HCT116 (cell line): Measurements from ENCODE around the gene CNPY4. TPM values are rescaled to one million over a fixed set of nuclear protein-coding genes. Genes with fewer than 3 reads are reported as not detected.

Source experiments
- ATAC-seq: fragments of 200-7000 bp; cut with Tn5 transposase; 2 replicates; pipeline ENCODE4 v1.9.1; 2020; ENCODE audit warnings: mild to moderate bottlenecking, moderate library complexity
- BruUV-seq: library from RNA; stranded (reverse); fragments of 400-500 nt; replicated peaks from 2 replicates; lab custom pipeline; 2021; lab: Mats Ljungman, UMichigan
- CTCF ChIA-PET: fragments of 300-600 bp; sonication (Branson Sonifier 250); formaldehyde crosslinking; loops from one replicate; lab custom pipeline; 2021; ENCODE audit warnings: antibody characterized with exemption; lab: Charles Lee
- POLR2A ChIA-PET: fragments of 300-600, 350-600 bp; sonication (Branson Sonifier 250); formaldehyde crosslinking; loops from one replicate; lab custom pipeline; 2021; ENCODE audit warnings: antibody characterized with exemption; lab: Charles Lee
- RAD21 ChIA-PET, 2 experiments: fragments of 300-600 bp; sonication (Branson Sonifier 250); formaldehyde crosslinking; loops; one replicate each; lab custom pipeline; 2023; ENCODE audit warnings: low total read pairs in 2 of 2; ENCODE audit not compliant: uncharacterized antibody in 2 of 2, unreplicated experiment in 2 of 2, low non-redundant PET in 1 of 2; lab: Charles Lee
- DNase-seq: peaks from one replicate; pipeline ENCODE4 v3.0.0-alpha.2; 2010; ENCODE audit warnings: low read depth, low spot score
- H2AFZ ChIP-seq: fragments of 200-600 bp; shearing (Covaris generic), sonication (generic); 2 replicates; pipeline ENCODE4 v1.6.1; 2017; ENCODE audit warnings: low read depth, mixed run types, mixed read lengths, antibody characterized with exemption, low read length; ENCODE audit not compliant: poor library complexity, severe bottlenecking
- H3K27ac ChIP-seq: 2 replicates; pipeline ENCODE4 v1.5.1; 2012; ENCODE audit warnings: low read depth, low read length
- H3K27me3 ChIP-seq: fragments of 200-600 bp; sonication (generic); 2 replicates; pipeline ENCODE4 v1.6.1; 2016; ENCODE audit warnings: mixed run types, low read length, mixed read lengths; ENCODE audit not compliant: insufficient read depth
- H3K36me3 ChIP-seq, 2 experiments: fragments of 200-500 bp in 1 of 2; fragments of 200-600 bp in 1 of 2; sonication (Bioruptor generic) in 1 of 2; sonication (generic) in 1 of 2; 2 replicates each; pipeline versions ENCODE4 v1.5.1 to v1.6.1; 2014 to 2016; ENCODE audit warnings: low read length in 2 of 2, inconsistent platforms in 1 of 2, mixed read lengths in 1 of 2, mixed run types in 1 of 2; ENCODE audit not compliant: insufficient read depth in 2 of 2, control insufficient read depth in 1 of 2
- H3K4me1 ChIP-seq, 2 experiments: fragments of 200-600 bp in 1 of 2; sonication (generic) in 1 of 2; 2 replicates each; pipeline versions ENCODE4 v1.5.1 to v1.6.1; 2012 to 2017; ENCODE audit warnings: low read length in 2 of 2, inconsistent platforms in 1 of 2, mild to moderate bottlenecking in 1 of 2, mixed read lengths in 1 of 2, mixed run types in 1 of 2, moderate library complexity in 1 of 2; ENCODE audit not compliant: insufficient read depth in 2 of 2, control insufficient read depth in 1 of 2
- H3K4me2 ChIP-seq: fragments of 200-600 bp; sonication (generic); 2 replicates; pipeline ENCODE4 v1.6.1; 2017; ENCODE audit warnings: mixed run types, low read length, mixed read lengths
- H3K4me3 ChIP-seq, 2 experiments: fragments of 200-600 bp in 1 of 2; sonication (generic) in 1 of 2; replicated peaks in 1 of 2; 2 replicates each; pipeline ENCODE4 v1.5.1; 2011 to 2016; ENCODE audit warnings: low read length in 2 of 2, control low read depth in 1 of 2, low read depth in 1 of 2, mild to moderate bottlenecking in 1 of 2, mixed read lengths in 1 of 2, mixed run types in 1 of 2
- H3K79me2 ChIP-seq: fragments of 200-600 bp; sonication (generic); 2 replicates; pipeline ENCODE4 v1.6.1; 2017; ENCODE audit warnings: mild to moderate bottlenecking, mixed run types, low read length, moderate library complexity, mixed read lengths; ENCODE audit not compliant: insufficient read depth
- H3K9ac ChIP-seq: fragments of 200-600 bp; sonication (generic); 2 replicates; pipeline ENCODE4 v1.6.1; 2016; ENCODE audit warnings: low read length, mixed read lengths
- H3K9me2 ChIP-seq: fragments of 200-600 bp; sonication (generic), shearing (Covaris generic); 2 replicates; pipeline ENCODE4 v1.6.1; 2017; ENCODE audit warnings: mixed run types, mild to moderate bottlenecking, moderate library complexity; ENCODE audit not compliant: insufficient read depth
- H3K9me3 ChIP-seq, 2 experiments: fragments of 200-500 bp in 1 of 2; fragments of 200-600 bp in 1 of 2; sonication (Bioruptor generic) in 1 of 2; sonication (generic) in 1 of 2; 2 replicates each; pipeline ENCODE4 v1.6.1; 2014 to 2017; ENCODE audit warnings: low read length in 2 of 2, mixed read lengths in 2 of 2, inconsistent platforms in 1 of 2, low read depth in 1 of 2, mild to moderate bottlenecking in 1 of 2, mixed run types in 1 of 2, moderate library complexity in 1 of 2; ENCODE audit not compliant: control insufficient read depth in 1 of 2, insufficient read depth in 1 of 2
- H4K20me1 ChIP-seq: fragments of 200-600 bp; sonication (generic), shearing (Covaris generic); 2 replicates; pipeline ENCODE4 v1.6.1; 2017; ENCODE audit warnings: mixed run types, mild to moderate bottlenecking, moderate library complexity; ENCODE audit not compliant: insufficient read depth
- POLR2A ChIP-seq: IDR thresholded peaks from 2 replicates; pipeline ENCODE4 v1.7.0; 2011; ENCODE audit warnings: borderline replicate concordance; ENCODE audit not compliant: insufficient read depth, insufficient read length; ENCODE audit errors: extremely low read depth
- SP1 ChIP-seq: IDR thresholded peaks from 2 replicates; pipeline ENCODE4 v1.6.1; 2012; ENCODE audit warnings: low read depth
- SRF ChIP-seq: IDR thresholded peaks from 2 replicates; pipeline ENCODE4 v1.6.1; 2012; ENCODE audit warnings: low read depth
- TCF7L2 ChIP-seq: IDR thresholded peaks from 2 replicates; pipeline ENCODE4 v1.7.0; 2011; ENCODE audit warnings: borderline replicate concordance, inconsistent platforms; ENCODE audit not compliant: insufficient read depth, insufficient read length; ENCODE audit errors: extremely low read depth
- intact Hi-C: fragments of 100-400 bp; cut with micrococcal nuclease; formaldehyde crosslinking; loops from 2 replicates; pipeline ENCODE4 v1.10.0; 2022
- total RNA-seq: library from RNA; stranded (reverse); gene quantifications from one replicate; pipeline ENCODE4 v1.2.1, GENCODE V29; 2021; ENCODE audit not compliant: unreplicated experiment
- TF ChIP-seq, protein P1 (sequence below), 3 experiments: fragments of 200-600 bp in 1 of 3; sonication (generic) in 1 of 3; IDR thresholded peaks in 2 of 3; conservative IDR thresholded peaks in 1 of 3; 2 replicates each; pipeline ENCODE4 v1.5.1; 2012 to 2017; ENCODE audit warnings: low read depth in 2 of 3, low read length in 2 of 3, antibody characterized with exemption in 1 of 3, borderline replicate concordance in 1 of 3, control low read depth in 1 of 3, mild to moderate bottlenecking in 1 of 3, mixed read lengths in 1 of 3, mixed run types in 1 of 3, moderate library complexity in 1 of 3; ENCODE audit not compliant: insufficient read depth in 1 of 3
- TF ChIP-seq, protein P2 (sequence below): IDR thresholded peaks from 2 replicates; pipeline ENCODE4 v1.6.1; 2012; ENCODE audit warnings: low read depth

The CNPY4 gene
- total RNA-seq, 1 experiment from 2014 or later: 2.6 TPM

DNA sequence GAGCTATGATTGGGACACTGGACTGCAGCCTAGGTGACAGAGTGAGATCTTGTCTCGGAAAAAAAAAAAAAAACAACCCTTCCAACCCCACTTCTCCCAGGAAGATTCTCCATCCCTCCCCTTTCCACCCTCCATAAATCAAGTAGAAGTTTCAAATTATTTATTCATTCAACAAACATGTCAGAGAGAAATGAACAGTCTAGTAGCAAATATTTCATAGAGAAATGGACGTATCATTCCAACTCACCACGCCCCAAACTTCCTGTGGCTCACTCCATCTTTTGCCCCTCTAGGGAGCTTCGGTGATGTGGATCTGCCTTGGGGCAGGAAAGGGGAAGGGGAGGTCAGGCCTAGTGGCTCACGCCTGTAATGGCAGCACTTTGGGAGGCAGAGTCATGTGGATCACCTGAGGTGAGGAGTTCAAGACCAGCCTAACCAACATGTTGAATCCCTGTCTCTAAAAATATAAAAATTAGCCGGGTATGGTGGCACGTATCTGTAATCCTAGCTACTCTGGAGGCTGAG, 39.7 kb downstream of the CNPY4 start:
- ChIA-PET POLR2A (interaction anchor here (0.6 kb wide), 1 partner anchor 164 kb away, joined by 3 read pairs; no protein-coding TSS in a partner anchor), CTCF (no interaction called here), RAD21 (no interaction called here)
- peak overlapping the region; percentile 24 for H2AFZ ChIP-seq
- DNase-seq: no peak
- H3K27me3 ChIP-seq: no peaks in the 10 kb centered on the region
- H3K4me3 ChIP-seq: peak overlapping the region; percentile 56 to 91
- no TSS peak for BruUV-seq
- H3K9me2 ChIP-seq: no peaks in the 10 kb centered on the region
- no peaks in the 10 kb centered on the region for H4K20me1 ChIP-seq
- H3K4me1 ChIP-seq: peaks cover 29 to 37% of the 10 kb centered on the region in 2 experiments
- H3K4me2 ChIP-seq: peak overlapping the region; percentile 93
- TF ChIP-seq, protein P1, sequence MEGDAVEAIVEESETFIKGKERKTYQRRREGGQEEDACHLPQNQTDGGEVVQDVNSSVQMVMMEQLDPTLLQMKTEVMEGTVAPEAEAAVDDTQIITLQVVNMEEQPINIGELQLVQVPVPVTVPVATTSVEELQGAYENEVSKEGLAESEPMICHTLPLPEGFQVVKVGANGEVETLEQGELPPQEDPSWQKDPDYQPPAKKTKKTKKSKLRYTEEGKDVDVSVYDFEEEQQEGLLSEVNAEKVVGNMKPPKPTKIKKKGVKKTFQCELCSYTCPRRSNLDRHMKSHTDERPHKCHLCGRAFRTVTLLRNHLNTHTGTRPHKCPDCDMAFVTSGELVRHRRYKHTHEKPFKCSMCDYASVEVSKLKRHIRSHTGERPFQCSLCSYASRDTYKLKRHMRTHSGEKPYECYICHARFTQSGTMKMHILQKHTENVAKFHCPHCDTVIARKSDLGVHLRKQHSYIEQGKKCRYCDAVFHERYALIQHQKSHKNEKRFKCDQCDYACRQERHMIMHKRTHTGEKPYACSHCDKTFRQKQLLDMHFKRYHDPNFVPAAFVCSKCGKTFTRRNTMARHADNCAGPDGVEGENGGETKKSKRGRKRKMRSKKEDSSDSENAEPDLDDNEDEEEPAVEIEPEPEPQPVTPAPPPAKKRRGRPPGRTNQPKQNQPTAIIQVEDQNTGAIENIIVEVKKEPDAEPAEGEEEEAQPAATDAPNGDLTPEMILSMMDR (IDR thresholded peaks at IDR 0.05 in 2 of 3, conservative IDR thresholded peaks at IDR 0.05 in 1 of 3; ENCODE audit: borderline replicate concordance in 1 of 3, insufficient read depth in 1 of 3, low read depth in 2 of 3, low read length in 2 of 3): peak in 1 of 3 experiments; percentile 25; a peak in 2 of 6 replicates
- TF ChIP-seq SP1: no peak
- peaks cover 9 to 11% of the 10 kb centered on the region in 2 experiments; a peak in 3 of 4 replicates for H3K36me3 ChIP-seq
- ATAC-seq: no peak
- no peaks in the 10 kb centered on the region for H3K9me3 ChIP-seq
- H3K27ac ChIP-seq: peak overlapping the region; percentile 91
- intact Hi-C loops: no loop called here
- H3K9ac ChIP-seq: peak overlapping the region; percentile 84
- H3K79me2 ChIP-seq: peaks cover 16% of the 10 kb centered on the region; the same call in 1 of the 2 replicates

DNA sequence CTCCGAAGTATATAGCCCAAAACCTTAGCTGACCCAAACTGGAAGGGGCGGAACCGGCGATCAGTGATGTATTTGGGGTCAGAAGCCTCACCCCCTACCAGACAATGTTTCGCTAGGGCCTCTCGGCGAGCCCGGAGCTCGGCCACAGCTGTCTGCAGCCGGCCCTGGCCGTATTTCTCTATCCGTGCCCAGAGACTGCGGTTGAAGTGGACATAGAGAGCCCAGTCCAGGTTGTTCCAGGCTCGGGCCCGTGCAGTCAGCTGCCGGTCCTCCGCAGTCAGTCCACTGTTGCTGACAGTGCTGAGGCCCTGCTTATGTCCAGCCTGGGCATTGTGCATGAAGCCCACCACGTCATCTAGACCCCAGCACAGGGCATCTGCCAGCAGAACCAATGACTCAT, 40.6 kb downstream of the CNPY4 start:
- Histone ChIP-seq H3K9me2 (no peaks in the 10 kb centered on the region), H3K27ac (no peak overlapping the region), H3K4me3 (no peak overlapping the region), H3K27me3 (no peaks in the 10 kb centered on the region), H4K20me1 (no peaks in the 10 kb centered on the region), H3K9ac (no peak overlapping the region), H3K79me2 (peaks cover 16% of the 10 kb centered on the region; the same call in 1 of the 2 replicates), H2AFZ (no peak overlapping the region), H3K36me3 (peaks cover 8 to 9% of the 10 kb centered on the region in 2 experiments; a peak in 2 of 4 replicates), H3K4me2 (no peak overlapping the region), H3K4me1 (peaks cover 29 to 37% of the 10 kb centered on the region in 2 experiments)
- ChIA-PET RAD21 (no interaction called here), CTCF (no interaction called here), POLR2A (interaction anchor here (0.6 kb wide), 1 partner anchor 163 kb away, joined by 3 read pairs; no protein-coding TSS in a partner anchor)
- no TSS peak for BruUV-seq
- ATAC-seq: no peak
- intact Hi-C loops: no loop called here
- DNase-seq: no peak
- TF ChIP-seq SP1 (no peak), POLR2A (no peak), SRF (no peak), TCF7L2 (no peak)
- TF ChIP-seq, protein P2, sequence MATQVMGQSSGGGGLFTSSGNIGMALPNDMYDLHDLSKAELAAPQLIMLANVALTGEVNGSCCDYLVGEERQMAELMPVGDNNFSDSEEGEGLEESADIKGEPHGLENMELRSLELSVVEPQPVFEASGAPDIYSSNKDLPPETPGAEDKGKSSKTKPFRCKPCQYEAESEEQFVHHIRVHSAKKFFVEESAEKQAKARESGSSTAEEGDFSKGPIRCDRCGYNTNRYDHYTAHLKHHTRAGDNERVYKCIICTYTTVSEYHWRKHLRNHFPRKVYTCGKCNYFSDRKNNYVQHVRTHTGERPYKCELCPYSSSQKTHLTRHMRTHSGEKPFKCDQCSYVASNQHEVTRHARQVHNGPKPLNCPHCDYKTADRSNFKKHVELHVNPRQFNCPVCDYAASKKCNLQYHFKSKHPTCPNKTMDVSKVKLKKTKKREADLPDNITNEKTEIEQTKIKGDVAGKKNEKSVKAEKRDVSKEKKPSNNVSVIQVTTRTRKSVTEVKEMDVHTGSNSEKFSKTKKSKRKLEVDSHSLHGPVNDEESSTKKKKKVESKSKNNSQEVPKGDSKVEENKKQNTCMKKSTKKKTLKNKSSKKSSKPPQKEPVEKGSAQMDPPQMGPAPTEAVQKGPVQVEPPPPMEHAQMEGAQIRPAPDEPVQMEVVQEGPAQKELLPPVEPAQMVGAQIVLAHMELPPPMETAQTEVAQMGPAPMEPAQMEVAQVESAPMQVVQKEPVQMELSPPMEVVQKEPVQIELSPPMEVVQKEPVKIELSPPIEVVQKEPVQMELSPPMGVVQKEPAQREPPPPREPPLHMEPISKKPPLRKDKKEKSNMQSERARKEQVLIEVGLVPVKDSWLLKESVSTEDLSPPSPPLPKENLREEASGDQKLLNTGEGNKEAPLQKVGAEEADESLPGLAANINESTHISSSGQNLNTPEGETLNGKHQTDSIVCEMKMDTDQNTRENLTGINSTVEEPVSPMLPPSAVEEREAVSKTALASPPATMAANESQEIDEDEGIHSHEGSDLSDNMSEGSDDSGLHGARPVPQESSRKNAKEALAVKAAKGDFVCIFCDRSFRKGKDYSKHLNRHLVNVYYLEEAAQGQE: no peak
- TF ChIP-seq, all 23 proteins: peak for 0
- no peaks in the 10 kb centered on the region for H3K9me3 ChIP-seq
